NT2/D1 (cell line): ENCODE results near the gene NLK.

Experiments
- SUZ12 ChIP-seq: IDR thresholded peaks from 2 replicates; pipeline ENCODE4 v1.6.1; 2011; ENCODE audit not compliant: insufficient read length, insufficient read depth; ENCODE audit errors: extremely low read depth
- YY1 ChIP-seq: IDR thresholded peaks from 2 replicates; pipeline ENCODE4 v1.6.1; 2011; ENCODE audit not compliant: insufficient read length, insufficient read depth

GRCh38 chr17:28030386-28030785, 12.1 kb upstream of the NLK start:
- TF ChIP-seq YY1 (no peak), SUZ12 (no peak)
